ENCODE results near the gene SUPT6H. TPM values are rescaled to one million over a fixed set of nuclear protein-coding genes. Genes with fewer than 3 reads are reported as not detected.
A peak's percentile ranks its signal among the peaks of the same experiment; 100 is the strongest.

The SUPT6H gene
- total and polyA plus RNA-seq, 2 donors (not counting 1 experiment from before 2014, with no cell fraction given) = 35.8 to 110 TPM

GRCh38 chr17:28718333-28719020 is 56.5 kb downstream of the SUPT6H start:
- Histone ChIP-seq H3K4me1 (ENCODE audit: control insufficient read depth in 2 of 2, insufficient read depth in 2 of 2, low read length in 2 of 2) (peaks cover 47 to 62% of the 10 kb centered on the region in 2 donors), H2AFZ (ENCODE audit: insufficient read depth, low read depth, low read length, poor library complexity, severe bottlenecking) (peak overlapping the region; percentile 85), H3K4me2 (replicated peaks; ENCODE audit: low read depth, low read length, poor library complexity, severe bottlenecking) (peak overlapping the region; percentile 85), H3K27me3 (replicated peaks in 1 of 4; ENCODE audit: control extremely low read depth in 1 of 4, control insufficient read depth in 3 of 4, insufficient read depth in 4 of 4, low read length in 3 of 4) (peaks cover 0 to 8% (median 2%) of the 10 kb centered on the region in 4 experiments), H3K79me2 (ENCODE audit: control insufficient read depth, insufficient read depth, low read length) (peaks cover 27% of the 10 kb centered on the region), H3K36me3 (replicated peaks in 1 of 2; ENCODE audit: control extremely low read depth in 1 of 2, control insufficient read depth in 1 of 2, extremely low read depth in 1 of 2, insufficient read depth in 2 of 2, low read length in 1 of 2) (peaks cover 0 to 28% of the 10 kb centered on the region in 2 experiments), H3K9ac (ENCODE audit: low read length) (no peak overlapping the region), H4K20me1 (ENCODE audit: control insufficient read depth, insufficient read depth, low read length, poor library complexity, severe bottlenecking) (peaks cover 35% of the 10 kb centered on the region), H3K27ac (ENCODE audit: low read length in 2 of 2) (peak overlapping the region in 1 of 2 donors; percentile 56), H3K9me3 (ENCODE audit: control extremely low read depth in 1 of 3, control insufficient read depth in 2 of 3, insufficient read depth in 1 of 3, low read length in 2 of 3) (no peaks in the 10 kb centered on the region), H3K4me3 (ENCODE audit: control extremely low read depth in 1 of 5, extremely low read depth in 1 of 5, insufficient read depth in 1 of 5, low read depth in 2 of 5, low read length in 4 of 5) (no peak overlapping the region)
- intact Hi-C loops (cut with micrococcal nuclease) = loop anchor here (1.0 to 10.0 kb wide), 10 partner anchors 7 to 574 kb away; partner anchors contain the start of genes ALDOC, BLTP2, ERAL1 and NEK8
- ATAC-seq (ENCODE audit: low read depth) (no peak), DNase-seq (peak; percentile 41)
- H3K4me1 Mint-ChIP-seq = peaks cover 48% of the 10 kb centered on the region
- peak overlapping the region; percentile 89 for H3K27ac Mint-ChIP-seq
- WGBS (ENCODE audit: insufficient coverage) = 53% methylated on average over 12 of the region's 18 CpGs
- ChIA-PET POLR2A (interaction anchor here (1.0 kb wide), 1 partner anchor 28 kb away, joined by 7 read pairs; no protein-coding TSS in a partner anchor), CTCF (interaction anchor here (0.9 to 15.9 kb wide), 4 partner anchors 7 to 176 kb away, joined by 3 to 1020 read pairs (median 6); partner anchors contain the start of genes PROCA1 and TRAF4)
- peak overlapping the region; percentile 86 for H3K4me3 Mint-ChIP-seq
- TF ChIP-seq EZH2 (IDR thresholded peaks at IDR 0.05; ENCODE audit: borderline replicate concordance, insufficient read depth, low read depth, low read length, poor library complexity, severe bottlenecking) = no peak
- TF ChIP-seq CTCF (IDR thresholded peaks at IDR 0.05) = no peak
- H3K27me3 Mint-ChIP-seq = no peaks in the 10 kb centered on the region
- H3K9me3 Mint-ChIP-seq (ENCODE audit: insufficient read depth) = no peaks in the 10 kb centered on the region
